PFSK-1 (cell line): ENCODE results near the gene PPFIBP1.

ENCODE experiments used
- FOXP2 ChIP-seq: optimal IDR thresholded peaks from 2 replicates; pipeline ENCODE3; 2011; ENCODE audit warnings: borderline replicate concordance, control low read depth, inconsistent platforms; ENCODE audit not compliant: insufficient read depth; ENCODE audit errors: extremely low read length, extremely low read depth
- POLR2AphosphoS5 ChIP-seq: IDR thresholded peaks from 2 replicates; pipeline ENCODE4 v1.6.1; 2012; ENCODE audit warnings: low read depth, mild to moderate bottlenecking, control low read depth, low read length, moderate library complexity
- SIN3A ChIP-seq: IDR thresholded peaks from 2 replicates; pipeline ENCODE4 v1.6.1; 2012; ENCODE audit warnings: mild to moderate bottlenecking, low read length, moderate library complexity, borderline replicate concordance; ENCODE audit not compliant: insufficient read depth
- TAF1 ChIP-seq: IDR thresholded peaks from 2 replicates; pipeline ENCODE4 v1.6.1; 2012; ENCODE audit warnings: low read length, control low read depth, borderline replicate concordance; ENCODE audit not compliant: insufficient read depth
- TF ChIP-seq, protein P1 (sequence below), 2 experiments: IDR thresholded peaks; 2 replicates each; pipeline versions ENCODE4 v1.6.1 to v1.8.0; 2011 to 2012; ENCODE audit warnings: low read depth in 2 of 2, low read length in 2 of 2, control low read depth in 1 of 2, inconsistent platforms in 1 of 2, mild to moderate bottlenecking in 1 of 2, moderate library complexity in 1 of 2; ENCODE audit not compliant: insufficient read depth in 1 of 2

The PPFIBP1 gene

DNA sequence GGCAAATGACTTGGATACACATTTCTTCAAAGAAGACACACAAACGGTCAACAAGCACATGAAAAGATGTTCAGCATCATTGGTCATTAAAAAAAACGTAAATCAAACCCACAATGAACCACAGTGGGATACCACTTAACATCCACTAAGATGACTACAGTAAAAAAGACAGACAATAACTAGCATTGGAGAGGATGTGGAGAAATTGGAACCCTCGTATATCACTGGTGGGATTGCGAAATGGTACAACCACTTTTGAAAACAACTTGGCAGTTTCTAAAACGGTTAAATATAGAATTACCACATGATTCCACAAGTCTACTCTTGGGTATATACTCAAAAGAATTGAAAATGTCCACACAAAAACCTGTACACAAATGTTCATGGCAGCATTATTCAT is 25.2 kb upstream of the PPFIBP1 start:
- TF ChIP-seq, protein P1, sequence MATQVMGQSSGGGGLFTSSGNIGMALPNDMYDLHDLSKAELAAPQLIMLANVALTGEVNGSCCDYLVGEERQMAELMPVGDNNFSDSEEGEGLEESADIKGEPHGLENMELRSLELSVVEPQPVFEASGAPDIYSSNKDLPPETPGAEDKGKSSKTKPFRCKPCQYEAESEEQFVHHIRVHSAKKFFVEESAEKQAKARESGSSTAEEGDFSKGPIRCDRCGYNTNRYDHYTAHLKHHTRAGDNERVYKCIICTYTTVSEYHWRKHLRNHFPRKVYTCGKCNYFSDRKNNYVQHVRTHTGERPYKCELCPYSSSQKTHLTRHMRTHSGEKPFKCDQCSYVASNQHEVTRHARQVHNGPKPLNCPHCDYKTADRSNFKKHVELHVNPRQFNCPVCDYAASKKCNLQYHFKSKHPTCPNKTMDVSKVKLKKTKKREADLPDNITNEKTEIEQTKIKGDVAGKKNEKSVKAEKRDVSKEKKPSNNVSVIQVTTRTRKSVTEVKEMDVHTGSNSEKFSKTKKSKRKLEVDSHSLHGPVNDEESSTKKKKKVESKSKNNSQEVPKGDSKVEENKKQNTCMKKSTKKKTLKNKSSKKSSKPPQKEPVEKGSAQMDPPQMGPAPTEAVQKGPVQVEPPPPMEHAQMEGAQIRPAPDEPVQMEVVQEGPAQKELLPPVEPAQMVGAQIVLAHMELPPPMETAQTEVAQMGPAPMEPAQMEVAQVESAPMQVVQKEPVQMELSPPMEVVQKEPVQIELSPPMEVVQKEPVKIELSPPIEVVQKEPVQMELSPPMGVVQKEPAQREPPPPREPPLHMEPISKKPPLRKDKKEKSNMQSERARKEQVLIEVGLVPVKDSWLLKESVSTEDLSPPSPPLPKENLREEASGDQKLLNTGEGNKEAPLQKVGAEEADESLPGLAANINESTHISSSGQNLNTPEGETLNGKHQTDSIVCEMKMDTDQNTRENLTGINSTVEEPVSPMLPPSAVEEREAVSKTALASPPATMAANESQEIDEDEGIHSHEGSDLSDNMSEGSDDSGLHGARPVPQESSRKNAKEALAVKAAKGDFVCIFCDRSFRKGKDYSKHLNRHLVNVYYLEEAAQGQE (IDR thresholded peaks at IDR 0.05; ENCODE audit: insufficient read depth in 1 of 2, low read depth in 2 of 2, low read length in 2 of 2) = no peak
- TF ChIP-seq POLR2AphosphoS5 (no peak), FOXP2 (no peak), SIN3A (no peak), TAF1 (no peak)

DNA sequence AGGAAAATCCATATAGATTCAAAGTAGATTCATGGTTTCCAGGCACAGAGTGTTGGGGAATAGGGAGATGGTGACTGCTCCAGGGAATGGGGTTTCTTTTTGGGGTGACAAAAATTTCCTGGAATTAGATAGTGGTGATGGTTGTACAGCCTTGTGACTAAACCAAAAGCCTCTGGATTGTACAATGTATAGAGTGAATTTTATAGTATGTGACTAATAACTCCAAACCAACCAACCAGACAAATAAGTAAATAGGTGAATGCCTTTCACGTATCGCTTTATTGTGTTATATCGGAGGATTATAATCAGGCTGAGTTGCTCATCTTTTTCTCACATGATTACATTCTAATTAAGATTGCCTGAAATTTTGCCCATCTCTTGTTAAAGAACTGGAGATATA is 24.6 kb upstream of the PPFIBP1 start:
- no peak for TF ChIP-seq POLR2AphosphoS5
- TF ChIP-seq TAF1 = no peak
- no peak for TF ChIP-seq FOXP2
- TF ChIP-seq, protein P1 (IDR thresholded peaks at IDR 0.05; ENCODE audit: insufficient read depth in 1 of 2, low read depth in 2 of 2, low read length in 2 of 2) = no peak
- no peak for TF ChIP-seq SIN3A

DNA sequence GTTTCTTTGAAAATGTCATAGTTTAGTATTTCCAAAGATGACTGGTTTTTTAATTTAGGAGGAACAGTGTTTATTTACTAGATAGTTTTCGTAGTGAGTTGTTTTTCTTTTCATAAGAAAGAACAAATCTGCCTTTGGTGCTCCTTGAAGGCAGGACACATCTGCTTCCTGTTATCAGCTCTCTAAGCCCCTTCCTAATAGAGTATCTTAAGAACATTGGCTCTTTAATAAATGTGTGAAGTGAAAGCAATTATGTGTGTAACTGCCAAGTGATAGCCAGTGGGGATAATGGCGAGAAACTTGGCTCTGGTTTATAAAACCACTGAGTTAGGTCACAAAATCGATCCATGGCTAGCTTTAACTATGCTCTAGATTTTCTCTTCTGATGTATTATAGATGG is 23.5 kb upstream of the PPFIBP1 start:
- TF ChIP-seq TAF1 (no peak), SIN3A (no peak), POLR2AphosphoS5 (no peak), FOXP2 (no peak)
- TF ChIP-seq, protein P1 (IDR thresholded peaks at IDR 0.05; ENCODE audit: insufficient read depth in 1 of 2, low read depth in 2 of 2, low read length in 2 of 2) = no peak

DNA sequence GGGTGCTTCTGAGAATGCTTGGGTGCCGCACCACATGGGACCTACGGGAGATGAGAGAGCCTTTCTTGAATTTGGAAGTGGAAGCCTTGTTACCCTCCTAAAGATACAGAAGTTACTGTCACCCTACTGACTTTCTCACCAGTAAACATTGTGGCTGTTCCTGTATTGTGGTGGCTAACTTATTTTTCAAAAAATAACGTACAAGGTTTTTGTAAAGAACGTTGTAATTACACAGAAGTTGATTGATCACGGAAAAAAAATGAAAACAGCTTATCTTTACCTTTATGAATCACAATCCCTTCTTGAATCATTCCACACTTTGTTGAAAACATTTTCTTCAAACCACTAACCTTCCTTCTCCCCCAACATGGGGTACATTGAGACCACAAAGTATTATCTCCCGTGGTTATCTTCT is 22.0 kb upstream of the PPFIBP1 start:
- no peak for TF ChIP-seq POLR2AphosphoS5
- TF ChIP-seq SIN3A = no peak
- TF ChIP-seq, protein P1 (IDR thresholded peaks at IDR 0.05; ENCODE audit: insufficient read depth in 1 of 2, low read depth in 2 of 2, low read length in 2 of 2) = no peak
- TF ChIP-seq TAF1 = no peak
- no peak for TF ChIP-seq FOXP2

DNA sequence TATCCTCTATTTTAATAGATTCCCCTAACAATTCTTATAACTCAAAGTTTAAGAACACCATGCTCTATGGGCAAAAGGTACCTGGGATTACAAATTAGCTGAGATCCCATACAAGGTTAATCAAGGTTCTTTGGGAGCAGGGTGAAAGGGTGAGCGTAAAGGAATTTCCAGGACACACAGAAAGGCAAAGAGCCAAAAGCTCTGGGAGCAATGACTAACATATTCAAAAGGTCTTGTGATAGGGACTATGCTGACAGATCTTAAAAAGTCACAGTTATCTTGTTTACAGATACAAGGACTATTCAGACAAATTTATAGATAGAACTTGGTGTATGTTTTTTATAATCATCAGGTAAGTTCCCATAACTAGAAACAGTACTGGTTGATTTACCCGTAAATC is 19.5 kb upstream of the PPFIBP1 start:
- TF ChIP-seq POLR2AphosphoS5 = no peak
- no peak for TF ChIP-seq TAF1
- no peak for TF ChIP-seq SIN3A
- no peak for TF ChIP-seq FOXP2
- TF ChIP-seq, protein P1 (IDR thresholded peaks at IDR 0.05; ENCODE audit: insufficient read depth in 1 of 2, low read depth in 2 of 2, low read length in 2 of 2) = no peak
